ENCODE measurements around the gene TANK.
"Not testable (repeated sequence)": the region's sequence is repeated elsewhere in the genome, so short reads cannot be mapped to it uniquely, and the experiment has no call there.

Gene TANK

GRCh38 chr2:161280906-161281323 is 120.7 kb downstream of the TANK start:
- DNase-seq, result not testable (repeated sequence)

DNA sequence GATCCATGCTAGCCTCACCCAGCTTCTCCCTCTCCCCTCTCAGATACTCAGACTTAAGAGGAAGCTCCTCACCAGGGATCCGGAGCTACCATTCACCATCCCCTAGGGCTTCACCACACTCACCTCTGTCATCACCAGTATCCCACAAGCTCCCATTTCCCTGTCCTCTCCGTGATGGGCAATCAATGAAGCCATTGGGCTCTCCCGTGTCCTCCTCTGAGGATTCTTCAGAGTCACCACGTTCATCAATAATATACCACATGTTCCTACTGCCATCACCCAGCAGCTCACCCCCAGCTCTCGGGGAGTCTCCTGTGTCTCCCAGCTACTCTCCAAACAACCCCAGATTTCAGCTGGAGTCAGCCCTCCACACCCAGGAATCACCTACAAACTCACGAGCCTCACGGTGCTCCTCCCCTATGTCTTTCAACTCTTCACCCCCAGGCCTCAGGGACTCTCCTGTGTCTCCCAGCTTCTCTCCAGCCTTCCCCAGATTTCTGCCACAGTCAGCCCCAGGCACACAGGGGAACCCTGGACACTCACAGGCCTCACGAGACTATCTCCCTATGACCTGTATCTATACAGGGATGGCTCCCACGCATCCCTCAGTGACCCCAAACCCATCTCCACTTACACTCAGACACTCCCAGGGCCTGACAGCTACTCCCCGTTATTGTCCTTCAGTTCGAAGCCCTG is 121.5 kb downstream of the TANK start:
- not testable (repeated sequence) for DNase-seq

DNA sequence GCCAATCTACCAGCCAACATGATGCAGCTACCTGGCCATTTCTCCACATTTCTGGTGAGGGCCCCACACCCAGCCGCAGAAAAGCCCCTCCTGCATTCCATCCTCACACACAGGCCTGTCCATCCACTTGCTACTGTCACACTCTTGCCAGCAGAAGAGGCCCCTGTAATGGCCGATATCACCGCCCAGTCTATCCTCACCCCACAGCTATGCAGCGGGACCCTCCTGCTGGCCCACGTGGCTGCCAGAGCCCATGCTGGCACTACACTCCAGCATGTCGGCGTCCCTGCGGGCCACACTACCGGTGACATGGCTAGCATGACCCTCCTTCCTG is 122.0 kb downstream of the TANK start:
- not testable (repeated sequence) for DNase-seq

DNA sequence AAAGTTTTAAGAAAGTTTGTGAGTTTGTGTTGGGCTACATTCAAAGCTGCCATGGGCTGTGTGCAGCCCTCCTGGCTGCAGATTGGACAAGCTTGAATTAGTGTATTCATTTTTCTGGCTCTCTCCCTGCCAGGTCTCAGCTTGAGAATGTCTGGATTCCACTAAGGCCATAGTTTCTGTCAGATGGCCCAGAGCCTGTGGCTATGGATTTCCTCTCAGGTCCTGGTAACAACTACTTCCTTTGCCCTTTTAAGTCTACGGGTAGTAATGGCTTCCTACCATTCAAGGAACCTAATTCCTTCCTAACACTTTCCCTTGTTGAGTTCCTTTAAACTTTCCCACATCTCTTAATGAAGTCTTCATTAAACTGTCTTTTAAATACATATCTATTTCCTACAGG is 123.7 kb downstream of the TANK start:
- no peak for DNase-seq
